Measurements from ENCODE around the gene NCOA1. TPM values are rescaled to one million over a fixed set of nuclear protein-coding genes. Genes with fewer than 3 reads are reported as not detected.
"Not testable (repeated sequence)": the region's sequence is repeated elsewhere in the genome, so short reads cannot be mapped to it uniquely, and the experiment has no call there.

Gene NCOA1
- total RNA-seq, 2 experiments from 2014 or later, result 35.5 to 40.6 TPM

DNA sequence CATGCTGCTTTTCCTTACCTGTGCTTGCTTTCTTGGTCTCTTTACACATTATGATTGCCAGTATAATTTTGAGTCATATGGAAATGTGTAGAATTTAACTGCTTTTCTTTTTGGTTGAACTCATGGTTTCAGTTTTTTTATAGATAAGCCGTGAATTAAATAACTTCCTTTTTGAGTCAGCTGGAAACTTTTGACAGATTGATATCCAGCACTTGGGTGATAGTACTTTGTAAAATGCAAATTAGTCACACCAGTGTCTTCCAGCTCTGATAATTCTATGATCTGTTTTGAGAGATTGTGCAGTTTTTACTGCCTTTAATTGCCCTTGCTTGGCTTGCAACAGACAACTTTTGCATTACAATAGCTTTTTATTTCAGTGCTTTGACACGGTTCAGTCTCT is 86.4 kb downstream of the NCOA1 start:
- Mint-ChIP-seq H3K27me3 (no peaks in the 10 kb centered on the region), H3K27ac (no peak overlapping the region), H3K4me3 (no peak overlapping the region), H3K36me3 (ENCODE audit: low read depth) (peaks cover 14% of the 10 kb centered on the region), H3K9me3 (no peaks in the 10 kb centered on the region), H3K4me1 (ENCODE audit: low read depth) (peaks cover 83% of the 10 kb centered on the region)
- no peaks in the 10 kb centered on the region for H3K4me1 ChIP-seq (ENCODE audit: insufficient read depth, low read length)
- ATAC-seq (ENCODE audit: poor library complexity) (no peak), DNase-seq (peak in 1 of 14 experiments; percentile 32)
- no peak overlapping the region for H3K27ac ChIP-seq (ENCODE audit: low read depth in 1 of 2, low read length in 2 of 2)
- H3K36me3 ChIP-seq (ENCODE audit: insufficient read depth, low read length), result no peaks in the 10 kb centered on the region
- ChIA-PET CTCF (interaction anchor here (0.5 kb wide), 1 partner anchor 238 kb away, joined by 3 read pairs; no protein-coding TSS in a partner anchor), POLR2A (interaction anchor here (0.6 kb wide), 1 partner anchor 50 kb away, joined by 3 read pairs; no protein-coding TSS in a partner anchor)
- intact Hi-C loops (cut with DNase I, micrococcal nuclease), result no loop called here
- H3K4me3 ChIP-seq (ENCODE audit: low read length), result no peak overlapping the region
- TF ChIP-seq, protein P1, sequence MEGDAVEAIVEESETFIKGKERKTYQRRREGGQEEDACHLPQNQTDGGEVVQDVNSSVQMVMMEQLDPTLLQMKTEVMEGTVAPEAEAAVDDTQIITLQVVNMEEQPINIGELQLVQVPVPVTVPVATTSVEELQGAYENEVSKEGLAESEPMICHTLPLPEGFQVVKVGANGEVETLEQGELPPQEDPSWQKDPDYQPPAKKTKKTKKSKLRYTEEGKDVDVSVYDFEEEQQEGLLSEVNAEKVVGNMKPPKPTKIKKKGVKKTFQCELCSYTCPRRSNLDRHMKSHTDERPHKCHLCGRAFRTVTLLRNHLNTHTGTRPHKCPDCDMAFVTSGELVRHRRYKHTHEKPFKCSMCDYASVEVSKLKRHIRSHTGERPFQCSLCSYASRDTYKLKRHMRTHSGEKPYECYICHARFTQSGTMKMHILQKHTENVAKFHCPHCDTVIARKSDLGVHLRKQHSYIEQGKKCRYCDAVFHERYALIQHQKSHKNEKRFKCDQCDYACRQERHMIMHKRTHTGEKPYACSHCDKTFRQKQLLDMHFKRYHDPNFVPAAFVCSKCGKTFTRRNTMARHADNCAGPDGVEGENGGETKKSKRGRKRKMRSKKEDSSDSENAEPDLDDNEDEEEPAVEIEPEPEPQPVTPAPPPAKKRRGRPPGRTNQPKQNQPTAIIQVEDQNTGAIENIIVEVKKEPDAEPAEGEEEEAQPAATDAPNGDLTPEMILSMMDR (IDR thresholded peaks at IDR 0.05), result no peak
- no peaks in the 10 kb centered on the region for H3K9me3 ChIP-seq (ENCODE audit: control insufficient read depth in 1 of 2, insufficient read depth in 1 of 2, low read length in 2 of 2)
- no peaks in the 10 kb centered on the region for H3K27me3 ChIP-seq (ENCODE audit: control insufficient read depth in 1 of 2, insufficient read depth in 2 of 2, low read length in 2 of 2)

DNA sequence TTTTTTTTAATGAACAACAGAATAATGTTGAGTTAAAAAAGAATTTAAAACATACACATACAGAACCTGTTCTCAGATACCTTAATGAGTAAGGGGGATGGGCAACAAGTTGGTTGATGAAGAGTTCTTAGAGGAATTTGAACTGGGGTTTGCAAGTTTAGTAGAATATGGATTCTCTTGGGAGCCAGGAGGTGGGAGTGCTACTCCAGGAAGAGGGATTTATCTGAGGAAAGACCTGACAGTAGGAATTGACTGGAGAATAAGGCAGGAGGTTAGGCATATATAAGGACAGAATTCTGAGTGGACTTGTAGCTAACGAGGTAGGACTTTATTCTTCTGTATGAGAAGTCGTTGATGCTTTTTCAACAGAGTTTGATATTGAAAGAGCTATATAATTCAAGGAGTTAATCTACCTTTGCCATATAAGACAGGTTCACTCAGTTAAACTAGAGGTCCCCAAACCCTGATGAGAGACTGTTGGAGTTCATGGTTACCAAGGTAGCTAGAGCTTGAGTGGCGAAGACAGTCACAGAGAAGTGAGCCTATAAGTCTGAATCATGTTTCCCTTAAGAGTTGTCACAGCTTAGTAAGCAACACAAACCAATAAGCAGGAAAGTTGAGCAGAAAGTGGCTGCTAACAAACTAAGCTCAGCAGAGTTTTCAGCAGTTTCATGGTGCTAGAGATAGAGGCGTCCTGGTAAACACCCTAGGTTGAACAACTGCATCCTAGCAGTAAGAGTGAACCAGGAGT is 88.2 kb downstream of the NCOA1 start:
- Histone ChIP-seq H3K36me3 (ENCODE audit: insufficient read depth, low read length) (no peaks in the 10 kb centered on the region), H3K27ac (ENCODE audit: low read depth in 1 of 2, low read length in 2 of 2) (no peak overlapping the region), H3K27me3 (ENCODE audit: control insufficient read depth in 1 of 2, insufficient read depth in 2 of 2, low read length in 2 of 2) (no peaks in the 10 kb centered on the region), H3K4me3 (ENCODE audit: low read length) (no peak overlapping the region), H3K9me3 (ENCODE audit: control insufficient read depth in 1 of 2, insufficient read depth in 1 of 2, low read length in 2 of 2) (no peaks in the 10 kb centered on the region), H3K4me1 (ENCODE audit: insufficient read depth, low read length) (no peaks in the 10 kb centered on the region)
- H3K36me3 Mint-ChIP-seq (ENCODE audit: low read depth), result peaks cover 28% of the 10 kb centered on the region
- H3K27ac Mint-ChIP-seq, result no peak overlapping the region
- H3K9me3 Mint-ChIP-seq, result no peaks in the 10 kb centered on the region
- CTCF ChIA-PET, result no interaction called here
- intact Hi-C loops (cut with DNase I, micrococcal nuclease), result no loop called here
- TF ChIP-seq, protein P1 (IDR thresholded peaks at IDR 0.05), result no peak
- POLR2A ChIA-PET, result no interaction called here
- no peak overlapping the region for H3K4me3 Mint-ChIP-seq
- H3K27me3 Mint-ChIP-seq, result no peaks in the 10 kb centered on the region
- H3K4me1 Mint-ChIP-seq (ENCODE audit: low read depth), result peaks cover 73% of the 10 kb centered on the region
- DNase-seq, result no peak
- no peak for ATAC-seq (ENCODE audit: poor library complexity)

DNA sequence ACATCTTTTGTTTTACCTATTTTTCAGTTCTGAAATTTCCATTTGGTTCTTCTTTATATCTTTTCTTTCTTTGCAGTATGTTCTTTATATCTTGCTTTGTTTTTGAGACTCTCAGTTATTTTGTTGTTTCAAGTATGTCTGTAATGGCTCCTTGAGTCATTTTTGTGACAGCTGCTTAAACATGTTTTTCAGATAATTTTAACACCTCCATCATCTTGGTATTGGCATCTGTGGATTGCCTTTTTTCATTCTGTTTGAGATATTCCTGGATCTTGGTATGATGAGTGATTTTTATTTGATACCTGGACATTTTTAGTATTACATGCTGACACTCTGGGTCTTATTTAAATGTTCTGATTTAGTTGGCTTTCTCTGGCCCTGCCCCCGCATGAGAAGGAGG is 89.5 kb downstream of the NCOA1 start:
- Histone ChIP-seq H3K27ac (ENCODE audit: low read depth in 1 of 2, low read length in 2 of 2) (no peak overlapping the region), H3K4me3 (ENCODE audit: low read length) (no peak overlapping the region), H3K4me1 (ENCODE audit: insufficient read depth, low read length) (no peaks in the 10 kb centered on the region), H3K9me3 (ENCODE audit: control insufficient read depth in 1 of 2, insufficient read depth in 1 of 2, low read length in 2 of 2) (no peaks in the 10 kb centered on the region), H3K27me3 (ENCODE audit: control insufficient read depth in 1 of 2, insufficient read depth in 2 of 2, low read length in 2 of 2) (no peaks in the 10 kb centered on the region), H3K36me3 (ENCODE audit: insufficient read depth, low read length) (no peaks in the 10 kb centered on the region)
- ATAC-seq (ENCODE audit: poor library complexity), result no peak
- DNase-seq, result no peak
- POLR2A ChIA-PET, result no interaction called here
- Mint-ChIP-seq H3K9me3 (no peaks in the 10 kb centered on the region), H3K27me3 (no peaks in the 10 kb centered on the region), H3K36me3 (ENCODE audit: low read depth) (peaks cover 36% of the 10 kb centered on the region), H3K4me1 (ENCODE audit: low read depth) (peaks cover 69% of the 10 kb centered on the region), H3K27ac (no peak overlapping the region), H3K4me3 (no peak overlapping the region)
- CTCF ChIA-PET, result no interaction called here
- intact Hi-C loops (cut with DNase I, micrococcal nuclease), result no loop called here
- TF ChIP-seq, protein P1 (IDR thresholded peaks at IDR 0.05), result no peak

DNA sequence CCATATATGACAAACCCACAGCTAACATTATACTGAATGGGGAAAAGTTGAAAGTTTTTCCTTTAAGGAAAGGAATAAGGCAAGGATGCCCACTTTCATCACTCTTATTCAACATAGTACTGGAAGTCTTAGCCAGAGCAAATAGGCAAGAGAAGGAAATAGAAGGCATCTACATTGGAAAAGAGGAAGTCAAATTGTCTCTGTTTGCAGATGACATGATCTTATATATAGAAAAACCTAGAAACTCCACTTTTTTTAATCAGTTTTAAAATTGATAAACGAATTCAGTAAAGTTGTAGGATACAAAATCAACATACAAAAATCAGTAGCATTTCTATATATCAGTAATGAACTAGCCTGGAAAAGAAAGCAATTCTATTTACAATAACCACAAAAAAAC is 90.9 kb downstream of the NCOA1 start:
- POLR2A ChIA-PET; H3K9me3 ChIP-seq (ENCODE audit: control insufficient read depth in 1 of 2, insufficient read depth in 1 of 2, low read length in 2 of 2); H3K36me3 ChIP-seq (ENCODE audit: insufficient read depth, low read length); CTCF ChIA-PET; ATAC-seq (ENCODE audit: poor library complexity); H3K27ac ChIP-seq (ENCODE audit: low read depth in 1 of 2, low read length in 2 of 2); H3K27ac Mint-ChIP-seq; H3K27me3 Mint-ChIP-seq; DNase-seq; H3K4me3 Mint-ChIP-seq; H3K27me3 ChIP-seq (ENCODE audit: control insufficient read depth in 1 of 2, insufficient read depth in 2 of 2, low read length in 2 of 2); H3K9me3 Mint-ChIP-seq; H3K4me3 ChIP-seq (ENCODE audit: low read length); H3K4me1 ChIP-seq (ENCODE audit: insufficient read depth, low read length); intact Hi-C loops (cut with DNase I, micrococcal nuclease): not testable (repeated sequence)
- Mint-ChIP-seq H3K4me1 (ENCODE audit: low read depth) (peaks cover 64% of the 10 kb centered on the region), H3K36me3 (ENCODE audit: low read depth) (peaks cover 50% of the 10 kb centered on the region)

All from CD4-positive, alpha-beta T cell (primary cell).